K562 (cell line): ENCODE measurements around the gene IPO7. TPM values are rescaled to one million over a fixed set of nuclear protein-coding genes. Genes with fewer than 3 reads are reported as not detected.

Experiments
- ATAC-seq: fragments of 200-7000 bp; cut with Tn5 transposase; 3 replicates; pipeline ENCODE4 v1.9.1; 2020; ENCODE audit warnings: moderate library complexity
- BruUV-seq: library from RNA; stranded (reverse); fragments of 400-500 nt; replicated peaks from 2 replicates; lab custom pipeline; 2021; lab: Mats Ljungman, UMichigan
- CTCF ChIA-PET: fragments of 300-600 bp; formaldehyde crosslinking; extraction: SDS; loops from one replicate; lab custom pipeline; 2021; ENCODE audit warnings: low intra/inter-chr PET ratio; lab: Yijun Ruan, JAX
- POLR2A ChIA-PET: fragments of 300-600, 350-650 bp; sonication (Branson Sonifier 250); formaldehyde crosslinking; extraction: SDS; loops from one replicate; lab custom pipeline; 2021; ENCODE audit warnings: antibody characterized with exemption, inconsistent platforms; lab: Yijun Ruan, JAX
- DNase-seq, 4 experiments: peaks; one replicate each; pipeline versions ENCODE4 v3.0.0 to v3.0.0-alpha.2; 2011 to 2018; ENCODE audit warnings: low spot score in 3 of 4, mixed read lengths in 3 of 4; ENCODE audit errors: extremely low read depth in 1 of 4
- FAIRE-seq: peaks from 2 replicates; lab custom pipeline; 2011; peaks lifted over from hg19 to GRCh38; lab: Jason Lieb, UNC
- H2AFZ ChIP-seq: 2 replicates; pipeline ENCODE4 v1.6.0; 2011; ENCODE audit warnings: low read depth, low read length, control low read depth, inconsistent platforms
- H3K27ac ChIP-seq: fragments of 200-600 bp; 3 replicates; pipeline ENCODE4 v1.8.0; 2011; ENCODE audit warnings: low read depth, mild to moderate bottlenecking, control low read depth, inconsistent platforms, low read length, moderate library complexity, mixed read lengths; ENCODE audit errors: extremely low read depth
- H3K27me3 ChIP-seq, 2 experiments: fragments of 300-600 bp in 1 of 2; 2 replicates in 1 of 2; 3 replicates in 1 of 2; pipeline versions ENCODE4 v1.6.0 to v1.8.0; 2011; ENCODE audit warnings: inconsistent platforms in 2 of 2, low read length in 2 of 2, mild to moderate bottlenecking in 1 of 2, mixed read lengths in 1 of 2, moderate library complexity in 1 of 2; ENCODE audit not compliant: control insufficient read depth in 2 of 2, insufficient read depth in 2 of 2
- H3K36me3 ChIP-seq: fragments of 300-600 bp; 3 replicates; pipeline ENCODE4 v1.8.0; 2011; ENCODE audit warnings: mild to moderate bottlenecking, low read length, inconsistent platforms; ENCODE audit not compliant: control insufficient read depth, insufficient read depth
- H3K4me1 ChIP-seq, 2 experiments: fragments of 200-600 bp in 1 of 2; replicated peaks in 1 of 2; 2 replicates in 1 of 2; 3 replicates in 1 of 2; pipeline versions ENCODE4 v1.5.1 to v1.8.0; 2011; ENCODE audit warnings: inconsistent platforms in 2 of 2, low read length in 2 of 2, mild to moderate bottlenecking in 1 of 2, mixed read lengths in 1 of 2, moderate library complexity in 1 of 2; ENCODE audit not compliant: control insufficient read depth in 2 of 2, insufficient read depth in 2 of 2
- H3K4me2 ChIP-seq: 2 replicates; pipeline ENCODE4 v1.6.1; 2011; ENCODE audit warnings: low read length, control low read depth, inconsistent platforms, mixed read lengths; ENCODE audit not compliant: insufficient read depth
- H3K4me3 ChIP-seq: fragments of 200-600 bp; sonication (generic), shearing (Covaris generic); 2 replicates; pipeline ENCODE4 v1.5.1; 2016; ENCODE audit warnings: control low read depth, inconsistent platforms
- H3K79me2 ChIP-seq: fragments of 200-600 bp; 3 replicates; pipeline ENCODE4 v1.8.0; 2011; ENCODE audit warnings: low read length, inconsistent platforms; ENCODE audit not compliant: control insufficient read depth, insufficient read depth
- H3K9ac ChIP-seq, 2 experiments: 2 replicates each; pipeline versions ENCODE4 v1.6.0 to v1.6.1; 2011; ENCODE audit warnings: low read depth in 2 of 2, low read length in 2 of 2, control low read depth in 1 of 2, inconsistent platforms in 1 of 2, mild to moderate bottlenecking in 1 of 2, mixed read lengths in 1 of 2; ENCODE audit not compliant: insufficient read depth in 1 of 2
- H3K9me1 ChIP-seq: one replicate; pipeline ENCODE4 v1.6.0; 2011; ENCODE audit warnings: inconsistent platforms, mild to moderate bottlenecking, low read length, moderate library complexity; ENCODE audit not compliant: control insufficient read depth, insufficient read depth
- H3K9me3 ChIP-seq: replicated peaks from 2 replicates; pipeline ENCODE4 v1.5.1; 2011; ENCODE audit warnings: low read depth, low read length, inconsistent platforms; ENCODE audit not compliant: control insufficient read depth, insufficient read depth
- H4K20me1 ChIP-seq: replicated peaks from 2 replicates; pipeline ENCODE4 v1.6.1; 2011; ENCODE audit warnings: low read length, inconsistent platforms, mixed read lengths; ENCODE audit not compliant: control insufficient read depth, insufficient read depth
- BMI1 ChIP-seq: fragments of 150-350 bp; IDR thresholded peaks from 2 replicates; pipeline ENCODE4 v1.6.1; 2014; ENCODE audit warnings: low read length
- KAT7 ChIP-seq: sonication (generic); formaldehyde crosslinking; IDR thresholded peaks from 2 replicates; pipeline ENCODE4 v1.8.0; 2022; ENCODE audit warnings: missing genetic modification reagents, mild to moderate bottlenecking, borderline replicate concordance
- MEIS2 ChIP-seq: fragments of 450-650 bp; IDR thresholded peaks from 2 replicates; pipeline ENCODE4 v1.6.1; 2014; ENCODE audit warnings: mild to moderate bottlenecking; ENCODE audit not compliant: partially characterized antibody
- SMAD2 ChIP-seq: fragments of 150-350 bp; IDR thresholded peaks from 2 replicates; pipeline ENCODE4 v1.6.1; 2014; ENCODE audit warnings: low read depth, mild to moderate bottlenecking, low read length
- SNIP1 ChIP-seq: fragments of 450-650 bp; IDR thresholded peaks from 2 replicates; pipeline ENCODE4 v1.7.1; 2017; ENCODE audit warnings: low read depth, mild to moderate bottlenecking
- TEAD1 ChIP-seq, 2 experiments: fragments of 450-650 bp in 1 of 2; sonication (generic) in 1 of 2; formaldehyde crosslinking; IDR thresholded peaks; 2 replicates each; pipeline versions ENCODE4 v1.4.0 to v1.8.0; 2020 to 2022; ENCODE audit warnings: mild to moderate bottlenecking in 2 of 2, missing genetic modification reagents in 1 of 2
- WGBS: fragments of 100-300 bp; shearing (Covaris generic); methylation state at CpG from one replicate; pipeline ENCODE4 v1.1.6; 2016; ENCODE audit warnings: low coverage, mixed read lengths; ENCODE audit not compliant: insufficient coverage; ENCODE audit errors: missing lambda C conversion rate; 5-methylcytosine and 5-hydroxymethylcytosine counted together
- in situ Hi-C: fragments of 300-500 bp; cut with MboI; formaldehyde crosslinking; loops from 4 replicates; pipeline ENCODE4 v1.15.0; 2018; ENCODE audit warnings: inconsistent platforms, mixed read lengths
- intact Hi-C: fragments of 100-400 bp; cut with micrococcal nuclease; formaldehyde crosslinking; loops from 2 replicates; pipeline ENCODE4 v1.14.2; 2022
- polyA plus RNA-seq, 8 experiments: library from polyadenylated mRNA; depleted of rRNA in 4 of 8; stranded (reverse) in 5 of 8; unstranded in 3 of 8; fragments of >200 nt; fragmentation: Nextera tagmentation in 2 of 8; fragmentation: Illumina TruSeq in 1 of 8; extraction: Ambion mirVana in 2 of 8; extraction: Trizol in 1 of 8; gene quantifications; 2 replicates each; pipeline versions ENCODE4 v1.2.1 to v1.2.3, GENCODE V29; 2011 to 2014; ENCODE audit warnings: inconsistent platforms in 1 of 8, missing spikeins in 1 of 8
- total RNA-seq, 7 experiments: library from RNA; depleted of rRNA in 6 of 7; stranded (reverse); fragments of >200 nt in 6 of 7; fragmentation: Illumina TruSeq in 2 of 7; extraction: Trizol in 2 of 7; gene quantifications; 2 replicates each; pipeline versions ENCODE4 v1.2.1 to v1.2.3, GENCODE V29; 2011 to 2021; ENCODE audit warnings: low replicate concordance in 1 of 7
- TF ChIP-seq, protein P1 (sequence below), 2 experiments: fragments of 450-650 bp in 1 of 2; sonication (generic) in 1 of 2; formaldehyde crosslinking in 1 of 2; IDR thresholded peaks; 2 replicates each; pipeline versions ENCODE4 v1.7.1 to v1.9.0; 2016 to 2022; ENCODE audit warnings: inconsistent platforms in 1 of 2, mild to moderate bottlenecking in 1 of 2, missing genetic modification reagents in 1 of 2
- TF ChIP-seq, protein P2 (sequence below): sonication (generic); formaldehyde crosslinking; IDR thresholded peaks from 2 replicates; pipeline ENCODE4 v1.8.1; 2022; ENCODE audit warnings: missing genetic modification reagents

Gene IPO7
- total and polyA plus RNA-seq, 9 of the 15 experiments (the other 6 are each of a cell fraction or from before 2014, with no cell fraction given): 23.6 to 138 (median 110) TPM

DNA sequence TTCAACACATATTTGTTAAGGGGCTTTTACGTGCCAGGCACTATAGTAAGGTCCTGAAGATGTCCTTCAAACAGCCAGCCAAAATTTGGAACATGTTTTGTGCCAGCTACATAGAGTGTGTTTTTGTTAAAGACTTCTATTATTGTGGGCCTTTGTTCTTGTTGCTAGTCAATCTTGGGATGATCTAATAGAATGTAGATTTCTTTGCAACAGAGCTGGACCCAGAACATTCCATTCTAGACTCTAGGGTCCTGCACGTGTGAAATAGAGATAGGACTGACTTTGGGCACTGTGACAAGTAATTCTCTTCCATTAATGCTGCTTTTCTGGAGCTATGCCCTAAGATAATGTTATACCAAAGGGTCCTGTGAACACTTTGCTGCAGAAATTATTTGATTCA, 16.9 kb upstream of the IPO7 start:
- WGBS: 28% methylated on average over 2 of the region's 2 CpGs
- peak overlapping the region; percentile 66; the same call in 1 of the 3 replicates for H3K27ac ChIP-seq
- H4K20me1 ChIP-seq: no peaks in the 10 kb centered on the region
- no peak overlapping the region for H3K4me3 ChIP-seq
- H3K4me1 ChIP-seq: peaks cover 21 to 26% of the 10 kb centered on the region in 2 experiments
- BruUV-seq: no TSS peak
- ChIA-PET CTCF (no interaction called here), POLR2A (interaction anchor here (0.9 to 2.2 kb wide), 3 partner anchors 13 to 93 kb away, joined by 4 to 9 read pairs (median 5); partner anchors contain the start of genes IPO7 and ZNF143)
- no peak overlapping the region for H3K4me2 ChIP-seq
- H3K27me3 ChIP-seq: no peaks in the 10 kb centered on the region
- ATAC-seq (no peak), DNase-seq (no peak), FAIRE-seq (no peak)
- in situ Hi-C loops: no loop called here
- intact Hi-C loops: no loop called here
- TF ChIP-seq, protein P1, sequence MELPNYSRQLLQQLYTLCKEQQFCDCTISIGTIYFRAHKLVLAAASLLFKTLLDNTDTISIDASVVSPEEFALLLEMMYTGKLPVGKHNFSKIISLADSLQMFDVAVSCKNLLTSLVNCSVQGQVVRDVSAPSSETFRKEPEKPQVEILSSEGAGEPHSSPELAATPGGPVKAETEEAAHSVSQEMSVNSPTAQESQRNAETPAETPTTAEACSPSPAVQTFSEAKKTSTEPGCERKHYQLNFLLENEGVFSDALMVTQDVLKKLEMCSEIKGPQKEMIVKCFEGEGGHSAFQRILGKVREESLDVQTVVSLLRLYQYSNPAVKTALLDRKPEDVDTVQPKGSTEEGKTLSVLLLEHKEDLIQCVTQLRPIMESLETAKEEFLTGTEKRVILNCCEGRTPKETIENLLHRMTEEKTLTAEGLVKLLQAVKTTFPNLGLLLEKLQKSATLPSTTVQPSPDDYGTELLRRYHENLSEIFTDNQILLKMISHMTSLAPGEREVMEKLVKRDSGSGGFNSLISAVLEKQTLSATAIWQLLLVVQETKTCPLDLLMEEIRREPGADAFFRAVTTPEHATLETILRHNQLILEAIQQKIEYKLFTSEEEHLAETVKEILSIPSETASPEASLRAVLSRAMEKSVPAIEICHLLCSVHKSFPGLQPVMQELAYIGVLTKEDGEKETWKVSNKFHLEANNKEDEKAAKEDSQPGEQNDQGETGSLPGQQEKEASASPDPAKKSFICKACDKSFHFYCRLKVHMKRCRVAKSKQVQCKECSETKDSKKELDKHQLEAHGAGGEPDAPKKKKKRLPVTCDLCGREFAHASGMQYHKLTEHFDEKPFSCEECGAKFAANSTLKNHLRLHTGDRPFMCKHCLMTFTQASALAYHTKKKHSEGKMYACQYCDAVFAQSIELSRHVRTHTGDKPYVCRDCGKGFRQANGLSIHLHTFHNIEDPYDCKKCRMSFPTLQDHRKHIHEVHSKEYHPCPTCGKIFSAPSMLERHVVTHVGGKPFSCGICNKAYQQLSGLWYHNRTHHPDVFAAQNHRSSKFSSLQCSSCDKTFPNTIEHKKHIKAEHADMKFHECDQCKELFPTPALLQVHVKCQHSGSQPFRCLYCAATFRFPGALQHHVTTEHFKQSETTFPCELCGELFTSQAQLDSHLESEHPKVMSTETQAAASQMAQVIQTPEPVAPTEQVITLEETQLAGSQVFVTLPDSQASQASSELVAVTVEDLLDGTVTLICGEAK (IDR thresholded peaks at IDR 0.05): no peak
- TF ChIP-seq, protein P1 (CRISPR knock-in tag; IDR thresholded peaks at IDR 0.05): no peak
- TF ChIP-seq KAT7 (no peak), SNIP1 (no peak), SMAD2 (no peak), MEIS2 (no peak), TEAD1 (CRISPR knock-in tag; IDR thresholded peaks at IDR 0.05) (no peak), BMI1 (no peak)
- TF ChIP-seq, protein P2, sequence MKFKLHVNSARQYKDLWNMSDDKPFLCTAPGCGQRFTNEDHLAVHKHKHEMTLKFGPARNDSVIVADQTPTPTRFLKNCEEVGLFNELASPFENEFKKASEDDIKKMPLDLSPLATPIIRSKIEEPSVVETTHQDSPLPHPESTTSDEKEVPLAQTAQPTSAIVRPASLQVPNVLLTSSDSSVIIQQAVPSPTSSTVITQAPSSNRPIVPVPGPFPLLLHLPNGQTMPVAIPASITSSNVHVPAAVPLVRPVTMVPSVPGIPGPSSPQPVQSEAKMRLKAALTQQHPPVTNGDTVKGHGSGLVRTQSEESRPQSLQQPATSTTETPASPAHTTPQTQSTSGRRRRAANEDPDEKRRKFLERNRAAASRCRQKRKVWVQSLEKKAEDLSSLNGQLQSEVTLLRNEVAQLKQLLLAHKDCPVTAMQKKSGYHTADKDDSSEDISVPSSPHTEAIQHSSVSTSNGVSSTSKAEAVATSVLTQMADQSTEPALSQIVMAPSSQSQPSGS (CRISPR knock-in tag): no peak
- H3K79me2 ChIP-seq: no peaks in the 10 kb centered on the region
- peak overlapping the region; percentile 92 for H2AFZ ChIP-seq
- no peaks in the 10 kb centered on the region for H3K36me3 ChIP-seq
- H3K9me1 ChIP-seq: no peaks in the 10 kb centered on the region
- peak overlapping the region in 1 of 2 experiments; percentile 43; a peak in 2 of 4 replicates for H3K9ac ChIP-seq
- no peaks in the 10 kb centered on the region for H3K9me3 ChIP-seq
